GM12865 (cell line): ENCODE results near the gene MED15.
"Not testable (repeated sequence)": the region's sequence is repeated elsewhere in the genome, so short reads cannot be mapped to it uniquely, and the experiment has no call there.

Experiments
- DNase-seq: peaks from one replicate; pipeline ENCODE4 v3.0.0; 2010; ENCODE audit warnings: low read depth
- H3K4me3 ChIP-seq: 2 replicates; pipeline ENCODE4 v1.5.1; 2011; ENCODE audit warnings: mild to moderate bottlenecking, low read depth, low read length, control low read depth
- TF ChIP-seq, protein P1 (sequence below): IDR thresholded peaks from 2 replicates; pipeline ENCODE4 v1.5.1; 2011; ENCODE audit warnings: low read length, control low read depth, low read depth, inconsistent platforms; ENCODE audit not compliant: insufficient read depth; ENCODE audit errors: missing control alignments

The MED15 gene

DNA sequence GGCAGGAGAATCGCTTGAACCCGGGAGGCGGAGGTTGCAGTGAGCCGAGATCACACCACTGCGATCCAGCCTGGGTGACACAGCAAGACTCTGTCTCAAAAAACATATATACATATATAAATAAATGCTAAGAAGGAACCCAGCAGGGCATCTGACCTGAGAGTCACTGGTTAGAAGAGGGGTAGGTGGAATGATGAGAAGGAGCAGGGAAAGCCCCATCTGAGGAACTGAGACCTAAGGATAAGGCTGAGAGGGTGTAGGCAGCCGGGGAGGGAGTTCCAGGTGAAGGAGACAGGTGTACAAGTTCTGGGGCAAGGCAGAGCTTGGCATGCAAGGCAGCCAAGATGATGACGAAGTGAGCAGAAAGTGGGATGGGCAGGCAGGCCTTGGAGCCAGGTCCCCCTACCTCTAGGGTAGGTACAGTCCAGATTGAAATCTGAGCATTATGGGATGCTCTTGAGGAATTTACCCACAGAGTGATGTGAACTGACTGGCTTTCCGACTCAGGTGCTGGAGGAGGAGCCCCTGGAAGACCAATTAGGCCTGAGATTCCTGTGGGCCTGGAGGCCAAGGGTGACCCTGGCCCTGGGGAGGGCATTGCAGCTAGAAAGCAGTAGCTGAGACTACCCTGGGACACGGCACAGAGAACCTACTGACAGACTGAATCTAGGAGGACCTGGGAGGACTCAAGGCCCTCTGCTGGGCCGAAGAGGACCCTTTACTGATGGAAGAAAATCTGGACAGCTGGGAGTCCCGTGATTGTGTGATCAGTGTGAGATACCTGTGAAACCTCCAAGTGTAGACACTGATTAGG is 34.6 kb upstream of the MED15 start:
- no peak for DNase-seq
- no peak overlapping the region for H3K4me3 ChIP-seq
- TF ChIP-seq, protein P1, sequence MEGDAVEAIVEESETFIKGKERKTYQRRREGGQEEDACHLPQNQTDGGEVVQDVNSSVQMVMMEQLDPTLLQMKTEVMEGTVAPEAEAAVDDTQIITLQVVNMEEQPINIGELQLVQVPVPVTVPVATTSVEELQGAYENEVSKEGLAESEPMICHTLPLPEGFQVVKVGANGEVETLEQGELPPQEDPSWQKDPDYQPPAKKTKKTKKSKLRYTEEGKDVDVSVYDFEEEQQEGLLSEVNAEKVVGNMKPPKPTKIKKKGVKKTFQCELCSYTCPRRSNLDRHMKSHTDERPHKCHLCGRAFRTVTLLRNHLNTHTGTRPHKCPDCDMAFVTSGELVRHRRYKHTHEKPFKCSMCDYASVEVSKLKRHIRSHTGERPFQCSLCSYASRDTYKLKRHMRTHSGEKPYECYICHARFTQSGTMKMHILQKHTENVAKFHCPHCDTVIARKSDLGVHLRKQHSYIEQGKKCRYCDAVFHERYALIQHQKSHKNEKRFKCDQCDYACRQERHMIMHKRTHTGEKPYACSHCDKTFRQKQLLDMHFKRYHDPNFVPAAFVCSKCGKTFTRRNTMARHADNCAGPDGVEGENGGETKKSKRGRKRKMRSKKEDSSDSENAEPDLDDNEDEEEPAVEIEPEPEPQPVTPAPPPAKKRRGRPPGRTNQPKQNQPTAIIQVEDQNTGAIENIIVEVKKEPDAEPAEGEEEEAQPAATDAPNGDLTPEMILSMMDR, result no peak

DNA sequence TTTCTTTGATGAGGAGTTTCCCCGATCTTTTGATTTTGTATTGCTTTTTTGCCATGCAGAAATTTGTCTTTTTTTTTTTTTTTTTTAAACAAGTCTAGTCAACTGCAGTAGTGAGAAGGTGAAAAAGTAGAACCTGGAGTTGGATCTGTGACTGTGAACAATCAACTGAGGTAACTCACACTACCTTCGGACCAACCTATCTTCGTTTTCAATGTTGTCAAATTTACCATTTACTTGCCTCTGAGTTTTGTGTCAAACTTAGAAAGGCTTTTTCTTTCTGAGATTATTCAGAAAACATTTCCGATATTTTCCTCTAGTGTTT is 32.3 kb upstream of the MED15 start:
- H3K4me3 ChIP-seq, result no peak overlapping the region
- DNase-seq, result no peak
- TF ChIP-seq, protein P1, result no peak

DNA sequence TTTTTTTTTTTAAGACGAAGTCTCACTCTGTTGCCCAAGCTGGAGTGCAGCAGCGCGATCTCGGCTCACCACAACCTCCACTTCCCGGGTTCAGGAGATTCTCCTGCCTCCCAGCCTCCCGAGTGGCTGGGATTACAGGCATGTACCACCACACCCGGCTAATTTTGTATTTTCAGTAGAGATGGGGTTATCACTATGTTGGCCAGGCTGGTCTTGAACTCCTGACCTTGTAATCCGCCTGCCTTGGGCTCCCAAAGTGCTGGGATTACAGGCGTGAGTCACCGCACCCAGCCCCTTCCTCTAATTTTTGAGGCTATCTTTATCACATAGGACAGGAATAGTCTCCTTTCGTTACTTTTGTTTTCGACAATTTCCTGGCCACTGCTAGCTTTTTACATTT is 31.8 kb upstream of the MED15 start:
- not testable (repeated sequence) for DNase-seq, H3K4me3 ChIP-seq

DNA sequence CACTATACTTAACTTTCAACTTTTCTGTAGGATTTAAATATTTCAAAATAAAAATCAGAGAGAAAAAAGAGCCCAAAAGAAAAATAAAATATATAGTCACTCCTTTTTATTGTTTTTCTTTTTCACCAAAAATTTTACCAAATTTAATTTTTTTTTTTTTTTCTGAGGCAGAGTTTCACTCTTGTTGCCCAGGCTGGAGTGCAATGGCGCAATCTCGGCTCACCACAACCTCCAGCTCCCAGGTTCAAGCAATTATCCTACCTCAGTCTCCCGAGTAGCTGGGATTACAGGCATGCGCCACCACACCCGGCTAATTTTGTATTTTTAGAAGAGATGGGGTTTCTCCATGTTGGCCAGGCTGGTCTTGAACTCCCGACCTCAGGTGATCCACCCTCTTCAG is 29.4 kb upstream of the MED15 start:
- not testable (repeated sequence) for H3K4me3 ChIP-seq, DNase-seq

DNA sequence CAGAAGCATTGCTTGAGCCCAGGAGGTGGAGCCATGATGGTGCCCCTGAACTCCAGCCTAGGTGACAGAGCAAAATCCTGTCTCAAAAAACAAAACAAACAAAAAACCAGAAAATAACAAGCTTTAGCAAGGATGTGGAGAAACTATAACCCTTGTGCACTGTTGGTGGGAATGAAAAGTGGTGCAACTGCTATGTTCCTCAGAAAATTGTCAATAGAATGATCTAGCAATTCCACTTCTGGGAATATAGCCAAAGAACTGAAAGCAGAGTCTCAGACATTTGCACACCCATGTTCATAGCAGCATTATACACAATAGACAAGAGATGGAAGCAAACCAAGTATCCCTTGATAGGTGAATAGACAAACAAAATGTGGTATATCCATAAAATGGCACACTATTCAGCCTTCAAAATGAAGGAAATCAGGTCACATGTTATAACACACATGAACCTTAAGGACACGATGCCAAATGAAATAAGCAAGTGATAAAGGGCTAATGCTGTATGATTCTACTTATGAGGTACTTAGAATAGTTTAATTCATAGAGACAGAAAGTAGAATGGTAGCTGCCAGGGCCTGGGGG is 27.7 kb upstream of the MED15 start:
- no peak overlapping the region for H3K4me3 ChIP-seq
- TF ChIP-seq, protein P1, result no peak
- DNase-seq, result no peak

DNA sequence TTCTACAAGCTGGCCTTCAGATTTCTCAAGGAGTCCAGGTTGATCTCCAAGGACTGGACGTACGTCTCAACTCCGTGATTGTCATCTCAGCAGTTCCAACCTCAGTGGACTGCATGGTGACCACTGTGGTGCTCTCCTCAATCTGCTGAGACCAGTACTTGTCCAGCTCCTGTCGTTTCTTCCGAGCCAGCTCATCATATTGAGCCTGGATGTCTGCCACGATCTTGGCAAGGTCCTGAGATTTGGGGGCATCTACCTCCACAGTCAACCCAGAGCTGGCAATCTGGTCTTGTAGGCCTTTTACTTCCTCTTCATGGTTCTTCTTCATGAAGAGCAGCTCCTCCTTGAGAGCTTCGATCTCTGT is 24.3 kb upstream of the MED15 start:
- not testable (repeated sequence) for H3K4me3 ChIP-seq, DNase-seq

DNA sequence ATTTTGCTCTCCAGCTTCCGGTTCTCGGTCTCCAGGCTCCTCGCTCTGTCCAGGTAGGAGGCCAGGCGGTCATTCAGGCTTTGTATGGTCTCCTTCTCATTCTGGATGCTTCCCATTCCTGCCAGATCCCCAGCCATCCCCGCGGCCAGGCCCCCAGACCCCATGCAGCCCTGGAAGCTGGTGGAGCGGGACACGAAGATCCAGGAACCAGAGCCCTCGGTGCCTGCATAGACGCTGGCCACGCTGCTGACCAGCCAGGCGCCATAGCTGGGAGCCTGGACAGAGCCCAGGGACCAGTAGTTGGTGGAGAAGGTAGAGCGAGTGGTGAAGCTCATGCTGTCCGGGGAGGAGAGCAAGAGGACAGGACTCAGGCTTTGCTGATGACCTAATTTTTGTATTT is 23.6 kb upstream of the MED15 start:
- TF ChIP-seq, protein P1, result no peak
- no peak for DNase-seq
- no peak overlapping the region for H3K4me3 ChIP-seq

DNA sequence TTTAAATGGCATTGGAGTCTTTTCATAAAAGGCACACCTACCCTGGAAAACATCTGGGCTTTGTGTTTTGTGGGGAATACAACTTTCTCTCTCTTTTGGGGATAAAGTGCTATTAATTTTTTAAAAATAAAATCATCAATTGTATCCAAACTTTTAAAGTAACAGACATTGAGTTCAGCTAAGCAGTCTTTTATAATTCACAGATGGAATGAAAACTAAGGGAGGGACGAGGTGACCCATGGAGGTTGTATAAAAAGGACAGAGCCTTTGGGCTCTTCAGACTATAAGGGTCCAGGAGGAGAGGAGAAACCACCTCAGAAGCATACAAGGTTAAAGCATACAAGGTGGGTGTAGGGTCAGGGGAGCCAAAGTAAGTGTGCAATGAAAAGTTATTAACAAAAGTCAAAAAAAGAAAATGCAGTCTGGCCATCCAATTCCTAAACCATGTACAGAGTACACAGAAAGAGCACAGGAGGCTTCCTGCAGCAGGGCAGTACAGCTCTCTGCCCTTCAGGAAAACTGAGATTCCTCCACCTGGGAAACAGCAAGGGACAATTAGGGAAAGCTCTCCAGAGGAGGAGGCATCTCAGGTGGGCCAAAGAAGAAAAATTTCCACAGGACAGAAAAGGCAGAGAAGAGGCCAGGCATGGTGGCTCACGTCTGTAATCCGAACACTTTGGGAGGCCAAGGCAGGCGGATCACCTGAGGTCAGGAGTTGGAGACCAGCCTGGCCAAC is 22.3 kb upstream of the MED15 start:
- TF ChIP-seq, protein P1, result no peak

More for the DNA sequence above, 22.3 kb upstream of the MED15 start:
- no peak for DNase-seq
- no peak overlapping the region for H3K4me3 ChIP-seq
